ENCODE results near the gene LOXHD1.

Gene LOXHD1

DNA sequence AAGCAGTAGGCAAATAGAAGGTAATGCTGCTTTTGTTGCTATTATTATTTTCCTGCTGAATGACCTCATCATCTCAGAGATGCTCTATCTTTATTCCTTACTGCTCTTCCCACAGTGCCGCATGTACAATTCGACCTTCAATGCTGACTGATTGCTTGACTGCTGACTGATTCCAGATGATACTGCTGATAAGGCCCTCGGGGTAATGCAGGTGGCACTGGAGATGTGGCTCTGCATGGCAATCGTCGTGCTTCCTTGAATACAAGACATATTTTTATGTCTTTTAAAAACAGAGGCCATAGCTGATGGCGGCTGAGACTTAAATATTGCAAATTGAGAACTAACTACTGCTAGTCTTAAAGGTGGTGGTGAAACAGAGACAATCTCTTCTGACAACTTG lies 146.6 kb downstream of the LOXHD1 start (continued):
- TF ChIP-seq, protein P1, sequence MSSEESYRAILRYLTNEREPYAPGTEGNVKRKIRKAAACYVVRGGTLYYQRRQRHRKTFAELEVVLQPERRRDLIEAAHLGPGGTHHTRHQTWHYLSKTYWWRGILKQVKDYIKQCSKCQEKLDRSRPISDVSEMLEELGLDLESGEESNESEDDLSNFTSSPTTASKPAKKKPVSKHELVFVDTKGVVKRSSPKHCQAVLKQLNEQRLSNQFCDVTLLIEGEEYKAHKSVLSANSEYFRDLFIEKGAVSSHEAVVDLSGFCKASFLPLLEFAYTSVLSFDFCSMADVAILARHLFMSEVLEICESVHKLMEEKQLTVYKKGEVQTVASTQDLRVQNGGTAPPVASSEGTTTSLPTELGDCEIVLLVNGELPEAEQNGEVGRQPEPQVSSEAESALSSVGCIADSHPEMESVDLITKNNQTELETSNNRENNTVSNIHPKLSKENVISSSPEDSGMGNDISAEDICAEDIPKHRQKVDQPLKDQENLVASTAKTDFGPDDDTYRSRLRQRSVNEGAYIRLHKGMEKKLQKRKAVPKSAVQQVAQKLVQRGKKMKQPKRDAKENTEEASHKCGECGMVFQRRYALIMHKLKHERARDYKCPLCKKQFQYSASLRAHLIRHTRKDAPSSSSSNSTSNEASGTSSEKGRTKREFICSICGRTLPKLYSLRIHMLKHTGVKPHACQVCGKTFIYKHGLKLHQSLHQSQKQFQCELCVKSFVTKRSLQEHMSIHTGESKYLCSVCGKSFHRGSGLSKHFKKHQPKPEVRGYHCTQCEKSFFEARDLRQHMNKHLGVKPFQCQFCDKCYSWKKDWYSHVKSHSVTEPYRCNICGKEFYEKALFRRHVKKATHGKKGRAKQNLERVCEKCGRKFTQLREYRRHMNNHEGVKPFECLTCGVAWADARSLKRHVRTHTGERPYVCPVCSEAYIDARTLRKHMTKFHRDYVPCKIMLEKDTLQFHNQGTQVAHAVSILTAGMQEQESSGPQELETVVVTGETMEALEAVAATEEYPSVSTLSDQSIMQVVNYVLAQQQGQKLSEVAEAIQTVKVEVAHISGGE (tag by site-specific recombination; conservative IDR thresholded peaks at IDR 0.05; ENCODE audit: low read depth) = no peak
- TF ChIP-seq ZNF707 (tag by site-specific recombination; IDR thresholded peaks at IDR 0.05) (no peak), MYNN (tag by site-specific recombination; IDR thresholded peaks at IDR 0.05; ENCODE audit: borderline replicate concordance) (no peak), KLF8 (tag by site-specific recombination; IDR thresholded peaks at IDR 0.05) (no peak), ZNF623 (tag by site-specific recombination; IDR thresholded peaks at IDR 0.05) (no peak), ZBTB20 (tag by site-specific recombination; IDR thresholded peaks at IDR 0.05) (no peak), ZNF184 (tag by site-specific recombination; IDR thresholded peaks at IDR 0.05) (no peak), SP3 (tag by site-specific recombination; IDR thresholded peaks at IDR 0.05) (no peak)
- TF ChIP-seq, protein P2, sequence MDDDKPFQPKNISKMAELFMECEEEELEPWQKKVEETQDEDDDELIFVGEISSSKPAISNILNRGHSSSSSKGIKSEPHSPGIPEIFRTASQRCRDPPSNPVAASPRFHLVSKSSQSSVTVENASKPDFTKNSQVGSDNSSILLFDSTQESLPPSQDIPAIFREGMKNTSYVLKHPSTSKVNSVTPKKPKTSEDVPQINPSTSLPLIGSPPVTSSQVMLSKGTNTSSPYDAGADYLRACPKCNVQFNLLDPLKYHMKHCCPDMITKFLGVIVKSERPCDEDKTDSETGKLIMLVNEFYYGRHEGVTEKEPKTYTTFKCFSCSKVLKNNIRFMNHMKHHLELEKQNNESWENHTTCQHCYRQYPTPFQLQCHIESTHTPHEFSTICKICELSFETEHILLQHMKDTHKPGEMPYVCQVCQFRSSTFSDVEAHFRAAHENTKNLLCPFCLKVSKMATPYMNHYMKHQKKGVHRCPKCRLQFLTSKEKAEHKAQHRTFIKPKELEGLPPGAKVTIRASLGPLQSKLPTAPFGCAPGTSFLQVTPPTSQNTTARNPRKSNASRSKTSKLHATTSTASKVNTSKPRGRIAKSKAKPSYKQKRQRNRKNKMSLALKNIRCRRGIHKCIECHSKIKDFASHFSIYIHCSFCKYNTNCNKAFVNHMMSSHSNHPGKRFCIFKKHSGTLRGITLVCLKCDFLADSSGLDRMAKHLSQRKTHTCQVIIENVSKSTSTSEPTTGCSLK (tag by site-specific recombination; IDR thresholded peaks at IDR 0.05) = no peak
- TF ChIP-seq, protein P3, sequence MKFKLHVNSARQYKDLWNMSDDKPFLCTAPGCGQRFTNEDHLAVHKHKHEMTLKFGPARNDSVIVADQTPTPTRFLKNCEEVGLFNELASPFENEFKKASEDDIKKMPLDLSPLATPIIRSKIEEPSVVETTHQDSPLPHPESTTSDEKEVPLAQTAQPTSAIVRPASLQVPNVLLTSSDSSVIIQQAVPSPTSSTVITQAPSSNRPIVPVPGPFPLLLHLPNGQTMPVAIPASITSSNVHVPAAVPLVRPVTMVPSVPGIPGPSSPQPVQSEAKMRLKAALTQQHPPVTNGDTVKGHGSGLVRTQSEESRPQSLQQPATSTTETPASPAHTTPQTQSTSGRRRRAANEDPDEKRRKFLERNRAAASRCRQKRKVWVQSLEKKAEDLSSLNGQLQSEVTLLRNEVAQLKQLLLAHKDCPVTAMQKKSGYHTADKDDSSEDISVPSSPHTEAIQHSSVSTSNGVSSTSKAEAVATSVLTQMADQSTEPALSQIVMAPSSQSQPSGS (tag by site-specific recombination; IDR thresholded peaks at IDR 0.05; ENCODE audit: low read depth) = no peak

DNA sequence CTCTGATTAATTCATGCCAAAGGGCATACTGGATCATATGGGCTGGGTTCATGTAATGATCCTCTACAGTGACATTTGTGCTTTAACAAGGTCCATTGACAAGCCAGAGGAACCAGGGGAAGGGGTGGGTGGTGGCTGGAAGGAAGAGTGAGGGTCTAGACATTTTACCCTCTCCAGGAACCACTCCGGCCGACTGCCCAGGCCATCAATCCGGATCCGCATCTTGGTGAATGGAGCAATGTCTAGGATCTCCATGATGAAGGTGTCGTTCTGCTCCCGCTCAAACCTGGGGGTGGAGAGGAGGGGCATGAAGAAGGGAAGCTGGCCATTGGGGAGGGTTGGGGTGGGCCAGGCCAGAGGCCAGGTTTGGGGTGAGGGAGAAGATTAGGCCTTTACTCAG lies 147.5 kb downstream of the LOXHD1 start:
- no peaks in the 10 kb centered on the region for H3K9me3 ChIP-seq (ENCODE audit: control insufficient read depth, insufficient read depth, low read depth, low read length)
- no peaks in the 10 kb centered on the region for H3K4me1 ChIP-seq (ENCODE audit: control insufficient read depth, insufficient read depth, low read length)
- CTCF ChIA-PET = no interaction called here
- TF ChIP-seq ZBTB48 (tag by site-specific recombination; IDR thresholded peaks at IDR 0.05) (no peak), ZNF610 (tag by site-specific recombination; IDR thresholded peaks at IDR 0.05; ENCODE audit: borderline replicate concordance) (no peak), ZNF10 (tag by site-specific recombination; IDR thresholded peaks at IDR 0.05) (no peak), ZNF530 (tag by site-specific recombination; IDR thresholded peaks at IDR 0.05; ENCODE audit: low read depth) (no peak), ZNF423 (tag by site-specific recombination; IDR thresholded peaks at IDR 0.05) (no peak), ZIC2 (tag by site-specific recombination; IDR thresholded peaks at IDR 0.05) (no peak), ZNF792 (tag by site-specific recombination; IDR thresholded peaks at IDR 0.05) (no peak), MZF1 (tag by site-specific recombination; IDR thresholded peaks at IDR 0.05; ENCODE audit: borderline replicate concordance) (no peak)
- TF ChIP-seq, protein P4, sequence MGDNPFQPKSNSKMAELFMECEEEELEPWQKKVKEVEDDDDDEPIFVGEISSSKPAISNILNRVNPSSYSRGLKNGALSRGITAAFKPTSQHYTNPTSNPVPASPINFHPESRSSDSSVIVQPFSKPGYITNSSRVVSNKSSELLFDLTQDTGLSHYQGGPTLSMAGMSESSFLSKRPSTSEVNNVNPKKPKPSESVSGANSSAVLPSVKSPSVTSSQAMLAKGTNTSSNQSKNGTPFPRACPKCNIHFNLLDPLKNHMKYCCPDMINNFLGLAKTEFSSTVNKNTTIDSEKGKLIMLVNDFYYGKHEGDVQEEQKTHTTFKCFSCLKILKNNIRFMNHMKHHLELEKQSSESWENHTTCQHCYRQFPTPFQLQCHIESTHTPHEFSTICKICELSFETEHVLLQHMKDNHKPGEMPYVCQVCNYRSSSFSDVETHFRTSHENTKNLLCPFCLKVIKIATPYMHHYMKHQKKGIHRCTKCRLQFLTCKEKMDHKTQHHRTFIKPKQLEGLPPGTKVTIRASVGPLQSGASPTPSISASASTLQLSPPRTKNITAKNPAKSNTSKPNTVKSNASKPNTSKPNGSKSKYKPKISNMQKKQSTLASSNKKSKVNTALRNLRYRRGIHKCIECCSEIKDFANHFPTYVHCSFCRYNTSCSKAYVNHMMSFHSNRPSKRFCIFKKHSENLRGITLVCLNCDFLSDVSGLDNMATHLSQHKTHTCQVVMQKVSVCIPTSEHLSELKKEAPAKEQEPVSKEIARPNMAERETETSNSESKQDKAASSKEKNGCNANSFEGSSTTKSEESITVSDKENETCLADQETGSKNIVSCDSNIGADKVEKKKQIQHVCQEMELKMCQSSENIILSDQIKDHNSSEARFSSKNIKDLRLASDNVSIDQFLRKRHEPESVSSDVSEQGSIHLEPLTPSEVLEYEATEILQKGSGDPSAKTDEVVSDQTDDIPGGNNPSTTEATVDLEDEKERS (tag by site-specific recombination; IDR thresholded peaks at IDR 0.05) = no peak
- TF ChIP-seq, protein P5, sequence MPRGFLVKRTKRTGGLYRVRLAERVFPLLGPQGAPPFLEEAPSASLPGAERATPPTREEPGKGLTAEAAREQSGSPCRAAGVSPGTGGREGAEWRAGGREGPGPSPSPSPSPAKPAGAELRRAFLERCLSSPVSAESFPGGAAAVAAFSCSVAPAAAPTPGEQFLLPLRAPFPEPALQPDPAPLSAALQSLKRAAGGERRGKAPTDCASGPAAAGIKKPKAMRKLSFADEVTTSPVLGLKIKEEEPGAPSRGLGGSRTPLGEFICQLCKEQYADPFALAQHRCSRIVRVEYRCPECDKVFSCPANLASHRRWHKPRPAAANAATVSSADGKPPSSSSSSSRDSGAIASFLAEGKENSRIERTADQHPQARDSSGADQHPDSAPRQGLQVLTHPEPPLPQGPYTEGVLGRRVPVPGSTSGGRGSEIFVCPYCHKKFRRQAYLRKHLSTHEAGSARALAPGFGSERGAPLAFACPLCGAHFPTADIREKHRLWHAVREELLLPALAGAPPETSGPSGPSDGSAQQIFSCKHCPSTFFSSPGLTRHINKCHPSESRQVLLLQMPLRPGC (tag by site-specific recombination; IDR thresholded peaks at IDR 0.05) = no peak
- TF ChIP-seq, protein P6, sequence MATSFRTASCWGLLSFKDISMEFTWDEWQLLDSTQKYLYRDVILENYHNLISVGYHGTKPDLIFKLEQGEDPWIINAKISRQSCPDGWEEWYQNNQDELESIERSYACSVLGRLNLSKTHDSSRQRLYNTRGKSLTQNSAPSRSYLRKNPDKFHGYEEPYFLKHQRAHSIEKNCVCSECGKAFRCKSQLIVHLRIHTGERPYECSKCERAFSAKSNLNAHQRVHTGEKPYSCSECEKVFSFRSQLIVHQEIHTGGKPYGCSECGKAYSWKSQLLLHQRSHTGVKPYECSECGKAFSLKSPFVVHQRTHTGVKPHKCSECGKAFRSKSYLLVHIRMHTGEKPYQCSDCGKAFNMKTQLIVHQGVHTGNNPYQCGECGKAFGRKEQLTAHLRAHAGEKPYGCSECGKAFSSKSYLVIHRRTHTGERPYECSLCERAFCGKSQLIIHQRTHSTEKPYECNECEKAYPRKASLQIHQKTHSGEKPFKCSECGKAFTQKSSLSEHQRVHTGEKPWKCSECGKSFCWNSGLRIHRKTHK (tag by site-specific recombination; IDR thresholded peaks at IDR 0.05) = no peak
- TF ChIP-seq, protein P7, sequence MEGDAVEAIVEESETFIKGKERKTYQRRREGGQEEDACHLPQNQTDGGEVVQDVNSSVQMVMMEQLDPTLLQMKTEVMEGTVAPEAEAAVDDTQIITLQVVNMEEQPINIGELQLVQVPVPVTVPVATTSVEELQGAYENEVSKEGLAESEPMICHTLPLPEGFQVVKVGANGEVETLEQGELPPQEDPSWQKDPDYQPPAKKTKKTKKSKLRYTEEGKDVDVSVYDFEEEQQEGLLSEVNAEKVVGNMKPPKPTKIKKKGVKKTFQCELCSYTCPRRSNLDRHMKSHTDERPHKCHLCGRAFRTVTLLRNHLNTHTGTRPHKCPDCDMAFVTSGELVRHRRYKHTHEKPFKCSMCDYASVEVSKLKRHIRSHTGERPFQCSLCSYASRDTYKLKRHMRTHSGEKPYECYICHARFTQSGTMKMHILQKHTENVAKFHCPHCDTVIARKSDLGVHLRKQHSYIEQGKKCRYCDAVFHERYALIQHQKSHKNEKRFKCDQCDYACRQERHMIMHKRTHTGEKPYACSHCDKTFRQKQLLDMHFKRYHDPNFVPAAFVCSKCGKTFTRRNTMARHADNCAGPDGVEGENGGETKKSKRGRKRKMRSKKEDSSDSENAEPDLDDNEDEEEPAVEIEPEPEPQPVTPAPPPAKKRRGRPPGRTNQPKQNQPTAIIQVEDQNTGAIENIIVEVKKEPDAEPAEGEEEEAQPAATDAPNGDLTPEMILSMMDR (tag by site-specific recombination; IDR thresholded peaks at IDR 0.05) = no peak
- no peak overlapping the region for H3K4me3 ChIP-seq (ENCODE audit: low read depth, low read length)
- POLR2A ChIA-PET = no interaction called here
- H3K36me3 ChIP-seq (ENCODE audit: control insufficient read depth in 2 of 2, insufficient read depth in 1 of 2, low read length in 2 of 2) = no peaks in the 10 kb centered on the region
- H3K27ac ChIP-seq (ENCODE audit: extremely low read depth, low read depth, low read length) = no peak overlapping the region

All from HEK293 (cell line).